ENCODE results near the gene ARMH1. TPM values are rescaled to one million over a fixed set of nuclear protein-coding genes. Genes with fewer than 3 reads are reported as not detected.
A peak's percentile ranks its signal among the peaks of the same experiment; 100 is the strongest.
"Not testable (repeated sequence)": the region's sequence is repeated elsewhere in the genome, so short reads cannot be mapped to it uniquely, and the experiment has no call there.

Gene ARMH1
- total RNA-seq, 1 donor from 2014 or later = 1.1 TPM

- no peaks in the 10 kb centered on the region for H3K27me3 ChIP-seq (ENCODE audit: low read depth)
- H3K4me3 ChIP-seq = peak within 1 kb of the TSS; percentile 50
- H3K36me3 ChIP-seq = no peaks in the 10 kb centered on the region
- peaks cover 21% of the 10 kb centered on the region for H3K4me1 ChIP-seq
- no peaks in the 10 kb centered on the region for H3K9me3 ChIP-seq (replicated peaks)
- H3K27ac ChIP-seq (replicated peaks) = peak within 1 kb of the TSS; percentile 86
- peak; percentile 92 for DNase-seq
- intact Hi-C loops (cut with micrococcal nuclease) = no loop called here
- peak; percentile 81 for TF ChIP-seq CTCF (IDR thresholded peaks at IDR 0.05; ENCODE audit: borderline replicate concordance)
These were observed 56.4 kb downstream of the ARMH1 start, which contains the start of gene RNU5D-1 for GRCh38 chr1:44730741-44731512. TSS of gene RNU5D-1 (minus strand) at chr1:44731170.

GRCh38 chr1:44733365-44733764 lies 58.9 kb downstream of the ARMH1 start:
- no peak overlapping the region for H3K4me3 ChIP-seq
- peak overlapping the region; percentile 40 for H3K27ac ChIP-seq (replicated peaks)
- intact Hi-C loops (cut with micrococcal nuclease) = no loop called here

GRCh38 chr1:44733784-44734183 lies 59.3 kb downstream of the ARMH1 start:
- Histone ChIP-seq H3K36me3 (no peaks in the 10 kb centered on the region), H3K27ac (replicated peaks) (peak overlapping the region; percentile 40), H3K27me3 (ENCODE audit: low read depth) (no peaks in the 10 kb centered on the region), H3K4me1 (peaks cover 21% of the 10 kb centered on the region), H3K4me3 (no peak overlapping the region), H3K9me3 (replicated peaks) (no peaks in the 10 kb centered on the region)
- DNase-seq = no peak
- no peak for TF ChIP-seq CTCF (IDR thresholded peaks at IDR 0.05; ENCODE audit: borderline replicate concordance)
- intact Hi-C loops (cut with micrococcal nuclease) = no loop called here

More at GRCh38 chr1:44733365-44733764, 58.9 kb downstream of the ARMH1 start:
- H3K27me3 ChIP-seq (ENCODE audit: low read depth) = no peaks in the 10 kb centered on the region
- no peak for TF ChIP-seq CTCF (IDR thresholded peaks at IDR 0.05; ENCODE audit: borderline replicate concordance)
- H3K9me3 ChIP-seq (replicated peaks) = no peaks in the 10 kb centered on the region
- no peak for DNase-seq
- peaks cover 21% of the 10 kb centered on the region for H3K4me1 ChIP-seq
- no peaks in the 10 kb centered on the region for H3K36me3 ChIP-seq

- no peaks in the 10 kb centered on the region for H3K9me3 ChIP-seq (replicated peaks)
- H3K36me3 ChIP-seq = no peaks in the 10 kb centered on the region
- DNase-seq = no peak
- H3K4me3 ChIP-seq = no peak overlapping the region
- intact Hi-C loops (cut with micrococcal nuclease) = no loop called here
- H3K4me1 ChIP-seq = peaks cover 19% of the 10 kb centered on the region
- no peak for TF ChIP-seq CTCF (IDR thresholded peaks at IDR 0.05; ENCODE audit: borderline replicate concordance)
- H3K27me3 ChIP-seq (ENCODE audit: low read depth) = no peaks in the 10 kb centered on the region
- no peak overlapping the region for H3K27ac ChIP-seq (replicated peaks)
These were observed 61.5 kb downstream of the ARMH1 start for GRCh38 chr1:44735992-44736391.

- H3K27me3 ChIP-seq (ENCODE audit: low read depth); H3K9me3 ChIP-seq (replicated peaks); intact Hi-C loops (cut with micrococcal nuclease); DNase-seq; H3K36me3 ChIP-seq: not testable (repeated sequence)
- Histone ChIP-seq H3K27ac (replicated peaks) (peak overlapping the region; percentile 93), H3K4me1 (peaks cover 14% of the 10 kb centered on the region), H3K4me3 (peak overlapping the region; percentile 74)
These were observed 64.4 kb downstream of the ARMH1 start for GRCh38 chr1:44738953-44739306.
